HG03097 (cell line): ENCODE results near the gene CLDN6.

ENCODE experiments used
- ATAC-seq: cut with Tn5 transposase; IDR thresholded peaks from one replicate; pipeline ENCODE4 v1.9.1; 2021; ENCODE audit not compliant: unreplicated experiment, low FRiP score

Gene CLDN6

GRCh38 chr16:2992383-2993081 is 25.5 kb downstream of the CLDN6 start:
- no peak for ATAC-seq

- no peak for ATAC-seq
Measured at GRCh38 chr16:2991566-2992261, 26.3 kb downstream of the CLDN6 start.

GRCh38 chr16:2990891-2991290 is 27.1 kb downstream of the CLDN6 start:
- ATAC-seq, result no peak

- no peak for ATAC-seq
Measured at GRCh38 chr16:2988590-2989099, 29.3 kb downstream of the CLDN6 start.

- ATAC-seq, result no peak
Measured at GRCh38 chr16:2987833-2988232, 30.1 kb downstream of the CLDN6 start.

GRCh38 chr16:2987286-2987685 is 30.7 kb downstream of the CLDN6 start:
- no peak for ATAC-seq

- ATAC-seq, result no peak
Measured at GRCh38 chr16:2986623-2987188, 31.3 kb downstream of the CLDN6 start.

- ATAC-seq, result no peak
Measured at GRCh38 chr16:2985893-2986355, 32.1 kb downstream of the CLDN6 start.

- no peak for ATAC-seq
Measured at GRCh38 chr16:2985462-2985861, 32.5 kb downstream of the CLDN6 start.

GRCh38 chr16:2983706-2984136 is 34.3 kb downstream of the CLDN6 start:
- no peak for ATAC-seq

- no peak for ATAC-seq
Measured at GRCh38 chr16:2982402-2982801, 35.6 kb downstream of the CLDN6 start.

- no peak for ATAC-seq
Measured at GRCh38 chr16:2981899-2982250, 36.1 kb downstream of the CLDN6 start.

GRCh38 chr16:2981177-2981898 is 36.6 kb downstream of the CLDN6 start:
- ATAC-seq, result no peak

GRCh38 chr16:2980227-2981176 is 37.5 kb downstream of the CLDN6 start, which contains the start of gene PKMYT1:
TSS of gene PKMYT1 (minus strand) at chr16:2980446. CDS start at chr16:2979657, 789 bp downstream.
- peak; percentile 62 for ATAC-seq

GRCh38 chr16:2979669-2980226 is 38.2 kb downstream of the CLDN6 start:
- ATAC-seq, result peak; percentile 4

- ATAC-seq, result no peak
Measured at GRCh38 chr16:2977440-2977839, 40.5 kb downstream of the CLDN6 start.

- ATAC-seq, result no peak
Measured at GRCh38 chr16:2976673-2977072, 41.3 kb downstream of the CLDN6 start.

GRCh38 chr16:2976201-2976600 is 41.8 kb downstream of the CLDN6 start:
- no peak for ATAC-seq

- no peak for ATAC-seq
Measured at GRCh38 chr16:2975161-2975795, 42.7 kb downstream of the CLDN6 start.
